G401 (cell line): ENCODE measurements around the gene AZU1. TPM values are rescaled to one million over a fixed set of nuclear protein-coding genes. Genes with fewer than 3 reads are reported as not detected.
A peak's percentile ranks its signal among the peaks of the same experiment; 100 is the strongest.
"Not testable (repeated sequence)": the region's sequence is repeated elsewhere in the genome, so short reads cannot be mapped to it uniquely, and the experiment has no call there.

Experiments used
- DNase-seq: peaks from one replicate; pipeline ENCODE4 v3.0.0-alpha.2; 2015; ENCODE audit warnings: low spot score
- in situ Hi-C: cut with HindIII; loops from 2 replicates; pipeline ENCODE4 v1.10.0; 2016; ENCODE audit warnings: low sequenced_read_pairs, mixed read lengths
- total RNA-seq: library from RNA; depleted of rRNA; stranded (reverse); fragments of >200 nt; shearing (Covaris generic); gene quantifications from 2 replicates; pipeline ENCODE4 v1.2.3, GENCODE V29; 2014

The AZU1 gene
- total RNA-seq, 1 experiment from 2014 or later = not detected

- in situ Hi-C loops = no loop called here
- DNase-seq = no peak
Measured at GRCh38 chr19:867855-868457, 40.3 kb downstream of the AZU1 start.

DNA sequence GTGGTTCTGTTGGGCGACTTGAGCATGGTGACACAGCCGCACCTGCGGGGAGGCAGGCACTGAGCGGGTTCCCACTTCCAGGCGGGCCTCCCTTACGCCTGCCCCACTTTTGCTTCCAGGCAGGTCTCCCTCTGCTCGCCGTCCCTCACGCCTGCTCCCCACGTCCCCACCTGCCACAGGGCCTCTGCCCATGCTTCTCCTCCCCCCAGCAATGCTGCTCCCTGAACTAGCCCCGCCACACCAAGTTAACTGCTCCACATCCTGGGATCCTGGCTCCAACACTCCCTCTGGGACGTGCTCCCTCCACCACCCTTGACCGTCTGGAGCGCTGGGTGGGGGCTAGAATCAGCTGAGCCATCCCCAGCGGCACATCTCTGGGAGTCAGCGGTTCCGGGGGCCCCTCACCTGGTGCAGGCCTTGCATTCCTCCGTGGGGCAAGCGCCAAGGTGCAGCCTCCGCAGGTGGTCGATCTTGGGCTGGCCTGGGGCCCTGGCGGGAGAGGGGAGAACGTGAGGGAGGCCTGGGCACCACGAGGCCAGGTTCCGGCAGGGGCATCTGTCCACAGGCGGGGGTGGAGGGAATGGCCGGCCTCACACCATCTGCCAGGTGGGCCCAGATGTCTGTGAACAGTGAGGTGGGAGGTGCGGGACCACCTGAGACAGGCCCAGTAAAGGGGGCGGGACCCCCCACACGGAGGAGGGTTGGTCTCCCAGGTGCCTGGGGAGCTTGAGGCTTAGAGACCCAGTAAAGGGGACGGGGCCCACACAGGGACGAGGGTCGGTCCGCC lies 41.0 kb downstream of the AZU1 start:
- in situ Hi-C loops = no loop called here

DNA sequence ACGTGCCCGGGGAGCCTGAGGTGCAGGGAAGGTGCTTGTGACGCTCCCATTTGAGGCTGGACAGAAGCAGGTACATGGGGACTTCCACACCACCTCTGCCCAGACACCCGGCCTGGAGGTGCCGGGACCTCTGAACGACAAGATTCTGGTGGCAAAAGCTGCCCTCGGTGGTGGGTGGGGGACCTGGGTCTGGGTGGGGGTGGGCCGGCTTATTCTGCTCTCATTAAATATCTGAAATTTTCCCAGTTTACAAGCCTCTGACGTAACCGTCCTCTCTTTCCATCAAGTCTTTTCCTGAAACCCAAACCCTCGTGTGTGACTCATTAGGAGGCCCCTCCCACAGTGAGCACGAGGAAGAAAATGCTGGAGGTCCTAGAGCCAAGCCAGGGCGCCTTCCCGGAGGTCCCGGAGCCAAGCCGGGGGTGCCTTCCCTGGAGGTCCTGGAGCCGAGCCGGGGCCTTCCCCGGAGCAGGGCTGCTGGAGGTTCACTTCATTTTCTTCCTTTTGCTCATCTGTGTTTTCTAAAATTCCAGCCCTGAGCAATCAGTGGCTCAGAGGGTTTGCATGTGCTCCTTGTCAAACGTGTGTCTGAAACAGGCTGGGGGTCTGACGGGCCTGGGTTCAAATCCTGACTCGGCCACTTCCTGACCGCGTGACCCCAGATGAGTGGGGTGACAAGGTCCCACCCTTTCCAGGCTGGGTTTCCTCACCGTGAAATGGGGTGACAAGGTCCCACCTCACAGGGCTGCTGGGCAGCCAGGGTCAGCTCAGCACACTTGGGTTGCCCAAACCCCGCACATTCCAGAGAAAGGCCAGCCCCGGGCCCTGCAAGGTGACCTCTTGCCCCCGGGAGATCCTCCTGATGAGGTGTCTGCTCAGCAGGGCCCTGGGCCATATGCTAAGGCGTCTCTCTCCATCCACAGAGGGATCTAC lies 41.9 kb downstream of the AZU1 start:
- peak; percentile 25 for DNase-seq
- in situ Hi-C loops = no loop called here

More for the DNA sequence above, 41.0 kb downstream of the AZU1 start:
- no peak for DNase-seq

- in situ Hi-C loops = no loop called here
- no peak for DNase-seq
Measured at GRCh38 chr19:870314-870713, 42.7 kb downstream of the AZU1 start.

DNA sequence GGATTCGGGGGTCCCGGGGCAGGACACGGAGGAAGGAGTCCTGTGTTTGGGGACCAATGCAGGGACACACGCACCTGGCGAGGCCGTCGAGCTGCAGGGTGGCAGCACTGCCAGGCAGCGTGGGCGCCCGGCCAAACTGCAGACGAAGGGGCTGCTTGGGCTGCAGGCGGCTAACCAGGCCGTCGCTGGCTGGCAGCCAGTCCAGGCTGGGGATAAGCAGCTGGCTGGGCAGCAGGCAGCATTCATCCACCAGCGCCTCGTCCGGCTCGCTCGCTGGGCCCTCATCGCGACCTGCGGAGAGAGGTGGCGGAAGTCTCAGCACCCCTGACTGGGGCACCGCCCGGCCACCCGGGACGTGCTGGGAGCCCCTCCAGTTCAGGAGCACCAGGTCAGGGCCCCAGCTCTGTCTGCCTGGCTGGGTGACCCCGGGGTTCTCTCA lies 43.3 kb downstream of the AZU1 start:
- DNase-seq = peak; percentile 25
- in situ Hi-C loops = no loop called here

DNA sequence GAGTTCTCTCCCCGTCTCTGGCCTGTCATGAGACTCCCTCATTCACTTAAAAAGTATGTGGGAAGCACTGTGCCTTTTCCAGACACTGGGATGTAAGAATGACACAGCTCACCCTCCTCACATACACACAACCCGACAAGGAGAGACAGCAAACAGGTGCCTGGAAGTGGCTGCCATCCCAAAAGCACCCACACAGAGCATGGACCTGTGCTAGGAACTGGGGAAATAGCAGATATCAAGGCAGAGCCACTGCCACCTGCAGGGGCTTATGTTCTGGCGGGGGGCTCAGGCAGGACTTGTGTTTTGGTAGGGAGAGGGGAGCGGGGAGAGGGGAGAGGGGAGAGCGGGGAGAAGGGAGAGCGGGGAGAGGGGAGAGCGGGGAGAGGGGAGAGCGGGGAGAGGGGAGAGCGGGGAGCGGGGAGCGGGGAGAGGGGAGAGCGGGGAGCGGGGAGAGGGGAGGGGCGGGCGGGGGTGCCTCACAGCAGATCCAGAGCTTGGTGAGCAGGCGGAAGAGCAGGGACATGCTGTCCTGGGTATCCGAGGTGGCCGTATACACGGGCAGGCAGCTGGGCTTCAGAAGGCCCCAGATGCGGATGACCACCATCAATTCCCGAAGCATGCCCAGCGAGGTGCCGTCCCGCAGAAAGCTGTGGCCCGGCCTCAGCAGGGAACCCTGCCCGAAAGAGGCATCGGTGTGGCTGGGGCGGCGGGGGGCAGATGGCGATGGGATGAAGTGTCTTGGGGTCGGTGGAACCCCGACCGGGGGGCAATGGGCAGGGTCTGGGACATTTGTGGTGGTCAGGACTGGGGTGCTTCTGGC lies 44.0 kb downstream of the AZU1 start:
- DNase-seq = peak; percentile 44
- in situ Hi-C loops = no loop called here

GRCh38 chr19:872266-872951 lies 44.8 kb downstream of the AZU1 start:
- in situ Hi-C loops = no loop called here
- DNase-seq = no peak

- in situ Hi-C loops = no loop called here
- no peak for DNase-seq
Measured at GRCh38 chr19:873084-873483, 45.4 kb downstream of the AZU1 start.

GRCh38 chr19:873561-874041 lies 46.0 kb downstream of the AZU1 start:
- no peak for DNase-seq
- in situ Hi-C loops = no loop called here

DNA sequence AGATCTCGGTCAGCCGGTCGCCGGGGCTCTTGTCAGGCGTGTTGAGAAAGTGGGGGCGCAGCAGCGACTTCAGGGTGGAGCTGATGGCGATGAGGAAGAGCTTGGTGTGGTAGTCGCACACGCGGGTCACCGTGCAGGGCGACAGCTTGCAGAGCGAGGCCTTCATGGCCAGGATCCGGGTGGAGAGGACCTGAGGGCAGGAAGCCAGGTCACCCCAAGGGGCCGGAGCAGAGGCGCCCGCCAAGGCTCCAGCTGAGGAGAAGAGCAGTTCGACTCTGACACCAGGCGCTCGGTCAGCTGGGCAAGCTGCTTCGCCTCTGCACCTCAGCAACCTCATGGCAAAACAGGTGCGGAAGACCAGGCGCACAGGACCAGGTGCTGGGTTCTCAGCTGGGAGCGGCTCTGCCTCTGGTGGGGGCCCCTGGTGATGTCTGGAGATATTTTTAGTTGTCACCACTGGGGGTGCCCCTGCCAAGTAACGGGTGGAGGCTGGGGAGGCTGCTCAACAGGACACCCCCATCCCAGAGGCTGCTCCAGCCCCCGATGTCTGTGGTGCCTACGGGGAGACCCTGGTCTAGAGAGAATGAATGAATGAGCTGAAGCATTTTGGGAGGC lies 47.7 kb downstream of the AZU1 start:
- DNase-seq = no peak
- in situ Hi-C loops = no loop called here

- in situ Hi-C loops = no loop called here
- no peak for DNase-seq
Measured at GRCh38 chr19:876089-876488, 48.5 kb downstream of the AZU1 start.

GRCh38 chr19:876780-877314 lies 49.2 kb downstream of the AZU1 start:
- in situ Hi-C loops = no loop called here
- DNase-seq = no peak

DNA sequence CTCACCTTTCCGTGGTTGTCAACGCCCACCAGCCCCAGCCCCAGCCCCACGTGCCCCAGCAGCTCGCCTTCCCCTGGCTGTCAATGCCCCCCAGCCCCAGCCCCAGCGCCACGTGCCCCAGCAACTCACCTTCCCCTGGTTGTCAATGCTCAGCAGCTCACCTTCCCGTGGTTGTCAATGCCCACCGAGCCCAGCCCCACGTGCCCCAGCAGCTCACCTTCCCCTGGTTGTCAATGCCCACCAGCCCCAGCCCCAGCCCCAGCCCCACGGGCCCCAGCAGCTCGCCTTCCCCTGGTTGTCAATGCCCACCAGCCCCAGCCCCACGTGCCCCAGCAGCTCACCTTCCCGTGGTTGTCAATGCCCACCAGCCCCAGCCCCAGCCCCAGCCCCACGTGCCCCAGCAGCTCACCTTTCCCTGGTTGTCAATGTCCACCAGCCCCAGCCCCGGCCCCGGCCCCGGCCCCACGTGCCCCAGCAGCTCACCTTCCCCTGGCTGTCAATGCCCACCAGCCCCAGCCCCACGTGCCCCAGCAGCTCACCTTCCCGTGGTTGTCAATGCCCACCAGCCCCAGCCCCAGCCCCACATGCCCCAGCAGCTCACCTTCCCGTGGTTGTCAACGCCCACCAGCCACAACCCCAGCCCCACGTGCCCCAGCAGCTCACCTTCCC lies 50.5 kb downstream of the AZU1 start:
- DNase-seq, in situ Hi-C loops: not testable (repeated sequence)

- in situ Hi-C loops, DNase-seq: not testable (repeated sequence)
Measured at GRCh38 chr19:878751-879561, 51.3 kb downstream of the AZU1 start.

GRCh38 chr19:879711-880438 lies 52.2 kb downstream of the AZU1 start:
- DNase-seq = no peak
- in situ Hi-C loops = no loop called here
